GM12873 (cell line): Measurements from ENCODE around the gene TRAFD1.

Experiments
- TF ChIP-seq, protein P1 (sequence below): IDR thresholded peaks from 2 replicates; pipeline ENCODE4 v1.5.1; 2012; ENCODE audit warnings: low read depth, mild to moderate bottlenecking, moderate library complexity, low read length, control low read depth; ENCODE audit not compliant: insufficient read depth; ENCODE audit errors: missing control alignments

Gene TRAFD1

GRCh38 chr12:112097641-112098040, 27.7 kb upstream of the TRAFD1 start:
- TF ChIP-seq, protein P1, sequence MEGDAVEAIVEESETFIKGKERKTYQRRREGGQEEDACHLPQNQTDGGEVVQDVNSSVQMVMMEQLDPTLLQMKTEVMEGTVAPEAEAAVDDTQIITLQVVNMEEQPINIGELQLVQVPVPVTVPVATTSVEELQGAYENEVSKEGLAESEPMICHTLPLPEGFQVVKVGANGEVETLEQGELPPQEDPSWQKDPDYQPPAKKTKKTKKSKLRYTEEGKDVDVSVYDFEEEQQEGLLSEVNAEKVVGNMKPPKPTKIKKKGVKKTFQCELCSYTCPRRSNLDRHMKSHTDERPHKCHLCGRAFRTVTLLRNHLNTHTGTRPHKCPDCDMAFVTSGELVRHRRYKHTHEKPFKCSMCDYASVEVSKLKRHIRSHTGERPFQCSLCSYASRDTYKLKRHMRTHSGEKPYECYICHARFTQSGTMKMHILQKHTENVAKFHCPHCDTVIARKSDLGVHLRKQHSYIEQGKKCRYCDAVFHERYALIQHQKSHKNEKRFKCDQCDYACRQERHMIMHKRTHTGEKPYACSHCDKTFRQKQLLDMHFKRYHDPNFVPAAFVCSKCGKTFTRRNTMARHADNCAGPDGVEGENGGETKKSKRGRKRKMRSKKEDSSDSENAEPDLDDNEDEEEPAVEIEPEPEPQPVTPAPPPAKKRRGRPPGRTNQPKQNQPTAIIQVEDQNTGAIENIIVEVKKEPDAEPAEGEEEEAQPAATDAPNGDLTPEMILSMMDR = no peak

DNA sequence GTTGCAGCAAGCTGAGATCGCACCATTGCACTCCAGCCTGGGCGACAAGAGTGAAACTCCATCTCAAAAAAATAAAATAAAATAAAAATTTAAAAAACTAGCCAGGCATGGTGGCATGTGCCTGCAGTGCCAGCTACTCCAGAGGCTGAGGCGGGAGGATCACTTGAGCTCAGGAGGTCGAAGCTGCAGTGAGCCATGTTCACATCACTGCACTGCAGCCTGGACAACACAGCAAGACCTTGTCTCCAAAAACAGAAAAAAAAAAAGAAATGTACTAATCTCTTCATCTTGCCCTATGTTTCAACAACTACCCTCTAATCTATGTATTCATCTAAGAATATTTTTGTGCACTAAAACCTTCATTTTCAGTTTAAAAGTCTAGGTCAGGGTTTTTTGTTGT, 23.2 kb upstream of the TRAFD1 start:
- TF ChIP-seq, protein P1 = no peak

DNA sequence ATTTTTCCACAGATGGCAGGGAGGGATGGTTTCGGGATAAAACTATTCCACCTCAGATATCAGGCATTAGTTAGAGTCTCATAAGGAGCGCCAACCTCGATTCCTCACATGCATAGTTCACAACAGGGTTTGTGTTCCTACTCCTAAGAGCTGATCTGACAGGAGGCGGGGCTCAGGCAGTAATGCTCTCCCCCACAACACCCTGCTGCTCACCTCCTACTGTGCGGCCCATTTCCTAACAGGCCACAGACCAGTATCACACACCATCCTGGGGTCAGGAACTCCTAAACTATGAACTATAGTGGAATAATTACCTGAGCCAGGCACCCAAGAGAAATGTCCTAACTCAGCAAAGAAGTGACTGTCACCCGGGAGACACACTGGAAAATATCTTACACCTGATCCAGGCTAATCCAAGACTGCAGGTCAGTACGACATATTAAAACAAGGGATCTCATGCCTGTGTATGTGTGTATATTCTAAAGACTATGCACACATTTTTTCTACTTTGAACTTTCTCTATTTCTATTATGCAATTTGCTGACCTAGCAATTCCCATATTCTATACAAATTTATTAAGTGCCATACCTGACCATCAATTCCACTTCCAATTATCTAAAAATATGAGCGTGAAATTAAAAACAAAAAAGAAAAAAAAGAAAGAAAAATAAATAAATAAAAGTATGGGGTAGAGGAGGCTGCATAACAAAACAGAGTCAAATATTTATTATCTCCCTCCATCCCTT, 21.4 kb upstream of the TRAFD1 start:
- TF ChIP-seq, protein P1 = no peak

DNA sequence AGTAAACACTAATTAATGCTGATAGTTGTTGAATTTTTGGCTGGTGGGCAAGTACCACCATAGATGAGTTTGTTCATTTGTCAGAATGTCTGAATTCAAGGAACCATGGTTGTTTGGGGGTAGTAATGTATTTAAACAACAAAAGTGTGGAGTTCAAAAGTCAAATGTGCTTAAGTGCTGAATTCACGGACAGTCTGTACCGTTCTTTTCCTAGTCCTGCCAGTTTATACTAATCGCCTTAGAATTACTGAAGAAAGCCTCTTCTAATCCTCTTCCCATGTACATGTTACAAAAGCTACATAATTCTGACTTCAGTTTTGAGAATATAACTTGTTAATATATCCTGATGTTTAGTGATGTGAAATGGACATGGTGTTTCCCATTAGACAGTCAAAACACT, 19.5 kb upstream of the TRAFD1 start:
- TF ChIP-seq, protein P1 = no peak

DNA sequence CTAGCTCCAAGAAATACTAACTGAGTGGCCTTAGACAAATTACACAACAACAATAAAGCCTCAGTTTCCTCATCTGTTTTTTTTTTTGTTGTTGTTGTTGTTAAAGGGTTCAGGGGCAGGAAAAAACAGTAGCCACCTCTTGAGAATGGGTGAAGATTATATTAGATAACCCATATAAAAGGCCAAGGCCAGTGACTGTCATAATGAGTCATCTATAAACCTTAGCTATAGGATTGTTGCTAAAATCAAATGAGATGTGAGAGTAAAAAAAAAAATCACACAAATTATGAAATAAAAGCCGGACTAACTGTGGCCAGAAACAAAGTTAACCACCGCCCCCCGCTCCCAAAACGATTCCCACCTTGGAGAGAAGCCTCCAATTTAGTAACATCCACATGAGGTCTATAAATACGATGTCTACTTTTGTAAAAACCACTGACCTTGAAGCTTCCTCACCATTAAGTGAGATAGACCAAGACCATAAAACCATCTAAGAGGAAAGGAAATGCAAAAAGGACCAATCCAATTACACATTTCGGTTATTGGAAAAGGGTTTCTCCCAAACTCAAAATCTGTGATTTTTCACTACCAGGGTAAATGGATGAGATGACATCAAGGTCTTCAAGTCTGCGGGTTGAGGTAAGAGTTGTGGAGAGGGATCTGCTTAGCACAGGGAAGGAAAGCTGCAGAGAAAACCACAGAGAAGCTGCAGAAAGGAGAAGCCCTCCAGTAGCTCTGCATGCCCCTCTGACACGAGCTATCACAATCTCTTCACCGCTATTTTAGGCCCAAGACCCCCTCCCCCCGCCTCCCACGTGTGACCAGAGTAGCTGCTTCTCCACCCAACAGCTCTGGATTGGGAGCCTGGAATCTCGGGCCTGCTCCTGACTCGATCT, 17.8 kb upstream of the TRAFD1 start:
- TF ChIP-seq, protein P1 = no peak

DNA sequence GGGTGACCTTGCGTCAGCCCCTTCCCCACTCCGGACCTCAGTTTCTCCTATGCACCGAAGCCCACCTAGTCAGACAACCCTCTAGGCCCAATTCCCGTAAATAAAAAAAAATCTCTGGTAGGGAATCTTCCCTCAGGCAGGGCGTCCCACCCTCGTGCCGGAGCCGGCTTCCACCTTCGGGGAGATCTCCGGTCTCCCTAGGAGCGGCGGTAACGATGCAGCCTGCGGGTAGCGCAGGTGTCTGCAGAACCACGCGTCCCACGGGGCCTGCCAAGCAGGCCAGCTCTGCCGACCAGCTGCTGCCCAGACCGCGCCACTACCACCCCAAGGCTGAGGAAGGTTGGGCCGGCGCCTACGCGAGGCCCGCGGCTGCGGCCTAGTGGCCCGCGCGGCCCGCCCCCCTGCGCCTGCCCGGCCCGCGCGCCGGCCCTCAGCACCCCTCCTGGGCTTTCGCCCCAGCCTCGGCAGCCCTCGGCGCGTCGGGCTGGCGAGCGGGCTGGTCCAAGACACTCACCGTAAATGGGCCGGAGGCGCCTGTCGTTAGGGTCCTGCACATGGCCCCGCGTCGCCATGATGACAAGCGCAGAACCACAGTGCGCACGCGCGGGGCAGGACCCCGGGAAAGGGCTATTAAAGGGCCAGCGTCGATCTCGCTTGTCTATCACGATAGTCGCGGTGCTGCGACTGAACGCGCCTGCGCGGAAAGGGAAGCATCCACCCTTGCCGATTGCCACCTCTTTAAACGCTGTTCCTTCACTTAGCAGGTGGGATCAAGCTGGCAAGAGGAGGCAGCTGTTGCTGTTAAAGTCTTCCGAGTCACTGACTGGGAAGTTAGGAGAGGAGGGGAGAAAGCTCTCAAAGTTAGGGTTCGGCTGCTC, 16.9 kb upstream of the TRAFD1 start, which contains the start of gene NAA25:
TSS of gene NAA25 (minus strand) at position 582 of the 878 bp plus-strand sequence. CDS start at position 572, 10 bp downstream.
- TF ChIP-seq, protein P1 = no peak

DNA sequence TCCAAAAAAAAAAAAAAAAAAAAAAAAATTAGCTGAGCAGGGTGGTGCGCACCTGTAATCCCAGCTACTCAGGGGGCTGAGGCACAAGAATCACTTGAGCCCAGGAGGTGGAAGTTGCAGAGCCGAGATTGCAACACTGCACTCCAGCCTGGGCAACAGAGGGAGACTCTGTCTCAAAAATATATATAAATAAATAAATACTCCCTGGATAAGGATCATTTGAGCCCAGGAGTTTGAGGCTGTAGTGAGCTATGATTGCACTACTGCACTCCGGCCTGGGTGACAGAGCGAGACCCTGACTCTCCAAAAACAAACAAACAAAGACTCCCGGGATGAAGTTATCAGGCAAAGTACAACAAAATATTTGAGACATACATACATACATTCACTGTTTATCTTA, 13.4 kb upstream of the TRAFD1 start:
- TF ChIP-seq, protein P1 = no peak
